Endothelial cell of umbilical vein (primary cell): ENCODE measurements around the gene SEPTIN11. TPM values are rescaled to one million over a fixed set of nuclear protein-coding genes. Genes with fewer than 3 reads are reported as not detected.

Source experiments
- BruUV-seq: library from RNA; stranded (reverse); fragments of 400-500 nt; replicated peaks from 2 replicates; lab custom pipeline; 2021; lab: Mats Ljungman, UMichigan
- CTCF ChIA-PET: fragments of 300-600, 350-600 bp; sonication (Branson Sonifier 250); formaldehyde crosslinking; loops from one replicate; lab custom pipeline; 2021; ENCODE audit warnings: antibody characterized with exemption, inconsistent platforms; lab: Charles Lee
- POLR2A ChIA-PET: fragments of 300-600, 350-600 bp; sonication (Branson Sonifier 250); formaldehyde crosslinking; loops from one replicate; lab custom pipeline; 2021; ENCODE audit warnings: antibody characterized with exemption, inconsistent platforms; lab: Charles Lee
- DNase-seq: peaks from one replicate; pipeline ENCODE4 v3.0.0-alpha.2; 2011; ENCODE audit warnings: low read depth, low spot score
- FAIRE-seq: peaks from 2 replicates; lab custom pipeline; 2011; peaks lifted over from hg19 to GRCh38; lab: Jason Lieb, UNC
- H2AFZ ChIP-seq: 2 replicates; pipeline ENCODE4 v1.6.0; 2012; ENCODE audit warnings: low read depth, low read length, control low read depth, inconsistent platforms
- H3K27ac ChIP-seq: 2 replicates; pipeline ENCODE4 v1.5.1; 2011; ENCODE audit warnings: low read depth, mild to moderate bottlenecking, control low read depth, low read length, moderate library complexity; ENCODE audit not compliant: insufficient read depth
- H3K27me3 ChIP-seq, 2 experiments: 2 replicates each; pipeline versions ENCODE4 v1.6.0 to v1.6.1; 2011; ENCODE audit warnings: low read length in 2 of 2, mixed read lengths in 1 of 2; ENCODE audit not compliant: control insufficient read depth in 2 of 2, insufficient read depth in 2 of 2
- H3K36me3 ChIP-seq, 2 experiments: 2 replicates in 1 of 2; 3 replicates in 1 of 2; pipeline ENCODE4 v1.5.1; 2011; ENCODE audit warnings: low read length in 2 of 2, mild to moderate bottlenecking in 1 of 2, moderate library complexity in 1 of 2; ENCODE audit not compliant: control insufficient read depth in 2 of 2, insufficient read depth in 2 of 2; ENCODE audit errors: extremely low read depth in 1 of 2
- H3K4me1 ChIP-seq: 3 replicates; pipeline ENCODE4 v1.5.1; 2011; ENCODE audit warnings: mild to moderate bottlenecking, low read length; ENCODE audit not compliant: control insufficient read depth, insufficient read depth; ENCODE audit errors: extremely low read depth
- H3K4me2 ChIP-seq: 2 replicates; pipeline ENCODE4 v1.6.1; 2011; ENCODE audit warnings: low read length, control low read depth, mixed read lengths; ENCODE audit not compliant: insufficient read depth
- H3K4me3 ChIP-seq, 3 experiments: fragments of 200-600 bp in 1 of 3; sonication (generic), shearing (Covaris generic) in 1 of 3; replicated peaks in 1 of 3; 2 replicates each; pipeline ENCODE4 v1.5.1; 2011 to 2016; ENCODE audit warnings: control low read depth in 3 of 3, low read length in 3 of 3, mild to moderate bottlenecking in 2 of 3, inconsistent platforms in 1 of 3, low read depth in 1 of 3, moderate library complexity in 1 of 3; ENCODE audit not compliant: insufficient read depth in 1 of 3
- H3K79me2 ChIP-seq: 2 replicates; pipeline ENCODE4 v1.6.0; 2012; ENCODE audit warnings: low read length, inconsistent platforms; ENCODE audit not compliant: control insufficient read depth, insufficient read depth
- H3K9ac ChIP-seq: replicated peaks from 2 replicates; pipeline ENCODE3; 2011; ENCODE audit warnings: low read length, control low read depth; ENCODE audit not compliant: insufficient read depth; ENCODE audit errors: extremely low read depth
- H3K9me1 ChIP-seq: replicated peaks from 3 replicates; pipeline ENCODE4 v1.6.0; 2011; ENCODE audit warnings: mild to moderate bottlenecking, low read length; ENCODE audit not compliant: control insufficient read depth, insufficient read depth; ENCODE audit errors: extremely low read depth
- H3K9me3 ChIP-seq: replicated peaks from 2 replicates; pipeline ENCODE4 v1.5.1; 2012; ENCODE audit warnings: low read length, inconsistent platforms; ENCODE audit not compliant: control insufficient read depth, insufficient read depth
- H4K20me1 ChIP-seq: replicated peaks from 2 replicates; pipeline ENCODE3; 2011; ENCODE audit warnings: mild to moderate bottlenecking, low read length; ENCODE audit not compliant: control insufficient read depth, insufficient read depth; ENCODE audit errors: extremely low read depth
- EZH2 ChIP-seq: IDR thresholded peaks from 2 replicates; pipeline ENCODE4 v1.6.1; 2012; ENCODE audit warnings: borderline replicate concordance, low read depth, mild to moderate bottlenecking, moderate library complexity, low read length, inconsistent platforms; ENCODE audit not compliant: severe bottlenecking
- FOS ChIP-seq: IDR thresholded peaks from 2 replicates; pipeline ENCODE4 v1.6.1; 2011; ENCODE audit warnings: mild to moderate bottlenecking, low read length, moderate library complexity, borderline replicate concordance; ENCODE audit not compliant: insufficient read depth
- GATA2 ChIP-seq: IDR thresholded peaks from 2 replicates; pipeline ENCODE4 v1.7.0; 2011; ENCODE audit warnings: low read depth, mild to moderate bottlenecking, moderate library complexity, mixed read lengths, low read length; ENCODE audit not compliant: insufficient read length, insufficient read depth
- JUN ChIP-seq: IDR thresholded peaks from 2 replicates; pipeline ENCODE4 v1.6.1; 2011; ENCODE audit warnings: borderline replicate concordance, low read depth; ENCODE audit not compliant: insufficient read length, insufficient read depth
- MYC ChIP-seq: IDR thresholded peaks from one replicate; pipeline ENCODE4 v1.6.1; 2011; ENCODE audit warnings: mild to moderate bottlenecking, low read depth, low read length
- POLR2A ChIP-seq: IDR thresholded peaks from 2 replicates; pipeline ENCODE4 v1.6.1; 2012; ENCODE audit warnings: low read depth, mild to moderate bottlenecking, control low read depth, low read length
- POLR2AphosphoS5 ChIP-seq: IDR thresholded peaks from 2 replicates; pipeline ENCODE4 v1.6.1; 2012; ENCODE audit warnings: low read depth, mild to moderate bottlenecking, control low read depth, low read length, moderate library complexity; ENCODE audit not compliant: insufficient read depth
- dilution Hi-C: fragments of 300-500 bp; cut with MboI; formaldehyde crosslinking; loops from one replicate; pipeline ENCODE4 v1.15.0; 2019; ENCODE audit warnings: low sequenced_read_pairs; ENCODE audit not compliant: extremely low pct_ligation_motif_present
- intact Hi-C: fragments of 100-400 bp; cut with micrococcal nuclease; formaldehyde crosslinking; loops from one replicate; pipeline ENCODE4 v1.10.0; 2022
- polyA plus RNA-seq, 4 experiments: library from polyadenylated mRNA; depleted of rRNA in 3 of 4; stranded (reverse) in 3 of 4; unstranded in 1 of 4; fragments of >200 nt; gene quantifications; 2 replicates each; pipeline versions ENCODE4 v1.2.1 to v1.2.3, GENCODE V29; 2011 to 2012; ENCODE audit warnings: missing spikeins in 1 of 4
- total RNA-seq: library from RNA; stranded (reverse); gene quantifications from 2 replicates; pipeline ENCODE4 v1.2.3, GENCODE V29; 2021
- TF ChIP-seq, protein P1 (sequence below): IDR thresholded peaks from 2 replicates; pipeline ENCODE4 v1.6.1; 2011; ENCODE audit not compliant: insufficient read depth, insufficient read length
- TF ChIP-seq, protein P2 (sequence below), 2 donors: IDR thresholded peaks; 1 replicate in 1 of 2; 2 replicates in 1 of 2; pipeline ENCODE4 v1.5.1; 2011; ENCODE audit warnings: low read length in 2 of 2, mild to moderate bottlenecking in 2 of 2, moderate library complexity in 2 of 2, control low read depth in 1 of 2, inconsistent platforms in 1 of 2, low read depth in 1 of 2; ENCODE audit not compliant: insufficient read depth in 1 of 2; ENCODE audit errors: extremely low read depth in 1 of 2

Gene SEPTIN11
- total and polyA plus RNA-seq, 2 donors (not counting 3 experiments of a cell fraction or from before 2014, with no cell fraction given): 69.4 to 202 TPM

DNA sequence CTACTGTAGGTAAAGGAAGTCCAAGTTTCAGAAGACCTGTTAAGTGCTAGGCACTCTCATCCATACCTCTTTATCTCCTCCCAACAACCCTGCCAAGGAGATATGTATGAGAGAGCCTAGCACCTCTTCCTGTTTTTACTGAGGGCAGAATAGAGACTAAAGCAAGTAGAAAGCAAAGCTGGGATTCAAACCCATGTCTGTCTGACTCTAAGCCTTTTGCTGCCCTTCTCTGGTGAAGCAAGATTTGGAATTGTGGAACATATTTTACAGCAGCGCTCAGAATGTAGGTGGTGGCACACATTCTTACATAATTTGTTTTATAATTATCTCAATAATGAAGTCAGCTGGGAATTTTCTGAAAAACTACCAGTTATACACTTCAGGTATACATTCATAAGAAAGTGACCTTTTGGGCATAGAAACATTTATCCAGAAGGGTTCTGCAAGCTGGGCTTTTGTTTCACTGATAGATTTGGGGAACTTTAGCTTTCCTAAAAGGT is 41.7 kb downstream of the SEPTIN11 start:
- no TSS peak for BruUV-seq
- no peak overlapping the region for H3K9ac ChIP-seq
- TF ChIP-seq FOS (no peak), EZH2 (no peak)
- H3K79me2 ChIP-seq: peaks cover 49% of the 10 kb centered on the region
- DNase-seq (no peak), FAIRE-seq (no peak)
- POLR2A ChIA-PET: no interaction called here
- H4K20me1 ChIP-seq: no peaks in the 10 kb centered on the region
- no peak overlapping the region for H3K27ac ChIP-seq
- intact Hi-C loops (no loop called here), dilution Hi-C loops (no loop called here)
- CTCF ChIA-PET: interaction anchor here (1.2 kb wide), 1 partner anchor 8 kb away, joined by 5 read pairs; no protein-coding TSS in a partner anchor
- H2AFZ ChIP-seq: no peak overlapping the region
- no peaks in the 10 kb centered on the region for H3K36me3 ChIP-seq
- no peak overlapping the region for H3K4me2 ChIP-seq
- H3K4me3 ChIP-seq: no peak overlapping the region
- H3K4me1 ChIP-seq: peaks cover 2% of the 10 kb centered on the region
- H3K9me1 ChIP-seq: no peaks in the 10 kb centered on the region
- no peaks in the 10 kb centered on the region for H3K9me3 ChIP-seq
- H3K27me3 ChIP-seq: no peaks in the 10 kb centered on the region

DNA sequence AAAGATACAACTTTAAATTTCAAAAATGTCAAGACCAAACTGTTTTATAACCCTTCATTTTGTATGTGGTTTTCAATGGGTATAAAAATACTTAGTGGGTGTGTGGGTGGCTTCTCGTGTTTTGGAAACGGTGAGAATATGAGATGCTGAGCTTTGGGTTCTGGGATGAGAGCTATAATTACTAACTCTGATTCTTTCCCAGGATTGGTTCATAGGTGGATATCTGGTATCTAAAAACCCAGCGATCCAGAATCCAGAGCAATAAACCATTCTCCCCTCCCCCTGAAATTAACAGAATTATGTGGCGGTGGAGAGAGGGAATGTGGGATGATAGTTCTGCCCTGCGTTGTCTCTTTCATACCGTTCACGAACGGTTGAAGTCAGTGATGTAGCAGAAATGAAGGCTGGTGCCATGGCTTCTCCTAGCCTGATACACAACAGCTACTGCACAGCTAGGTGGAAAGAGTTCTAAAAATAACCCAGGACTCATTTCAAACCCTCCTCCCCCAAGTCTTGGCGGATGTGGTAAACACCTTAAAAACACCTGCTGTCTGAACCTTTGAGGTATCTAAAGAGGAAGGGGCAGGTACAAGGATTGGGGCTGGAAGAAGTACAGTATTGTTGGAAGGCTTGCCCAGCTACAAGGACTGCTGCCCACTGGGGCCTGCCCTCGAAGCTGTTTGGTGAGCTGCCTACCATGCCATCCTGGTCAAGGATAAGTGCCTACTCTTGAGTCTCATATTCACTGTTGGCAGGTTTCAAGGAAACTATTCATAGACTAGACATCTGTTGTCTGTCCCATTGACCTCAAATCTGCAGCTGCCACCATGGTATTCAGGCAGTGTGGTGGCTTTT is 44.5 kb downstream of the SEPTIN11 start:
- intact Hi-C loops: no loop called here
- ChIA-PET POLR2A (no interaction called here), CTCF (interaction anchor here (1.1 to 1.8 kb wide), 2 partner anchors 9 to 14 kb away, joined by 4 read pairs; no protein-coding TSS in a partner anchor)
- no peak overlapping the region for H3K27ac ChIP-seq
- dilution Hi-C loops: no loop called here
- H3K36me3 ChIP-seq: peaks cover 7 to 12% of the 10 kb centered on the region in 2 experiments
- no peak overlapping the region for H2AFZ ChIP-seq
- no peaks in the 10 kb centered on the region for H3K9me3 ChIP-seq
- no peak for TF ChIP-seq EZH2
- TF ChIP-seq FOS: no peak
- TF ChIP-seq, protein P1, sequence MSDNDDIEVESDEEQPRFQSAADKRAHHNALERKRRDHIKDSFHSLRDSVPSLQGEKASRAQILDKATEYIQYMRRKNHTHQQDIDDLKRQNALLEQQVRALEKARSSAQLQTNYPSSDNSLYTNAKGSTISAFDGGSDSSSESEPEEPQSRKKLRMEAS: no peak
- no peak for TF ChIP-seq MYC
- TF ChIP-seq JUN: no peak
- TF ChIP-seq, protein P2, sequence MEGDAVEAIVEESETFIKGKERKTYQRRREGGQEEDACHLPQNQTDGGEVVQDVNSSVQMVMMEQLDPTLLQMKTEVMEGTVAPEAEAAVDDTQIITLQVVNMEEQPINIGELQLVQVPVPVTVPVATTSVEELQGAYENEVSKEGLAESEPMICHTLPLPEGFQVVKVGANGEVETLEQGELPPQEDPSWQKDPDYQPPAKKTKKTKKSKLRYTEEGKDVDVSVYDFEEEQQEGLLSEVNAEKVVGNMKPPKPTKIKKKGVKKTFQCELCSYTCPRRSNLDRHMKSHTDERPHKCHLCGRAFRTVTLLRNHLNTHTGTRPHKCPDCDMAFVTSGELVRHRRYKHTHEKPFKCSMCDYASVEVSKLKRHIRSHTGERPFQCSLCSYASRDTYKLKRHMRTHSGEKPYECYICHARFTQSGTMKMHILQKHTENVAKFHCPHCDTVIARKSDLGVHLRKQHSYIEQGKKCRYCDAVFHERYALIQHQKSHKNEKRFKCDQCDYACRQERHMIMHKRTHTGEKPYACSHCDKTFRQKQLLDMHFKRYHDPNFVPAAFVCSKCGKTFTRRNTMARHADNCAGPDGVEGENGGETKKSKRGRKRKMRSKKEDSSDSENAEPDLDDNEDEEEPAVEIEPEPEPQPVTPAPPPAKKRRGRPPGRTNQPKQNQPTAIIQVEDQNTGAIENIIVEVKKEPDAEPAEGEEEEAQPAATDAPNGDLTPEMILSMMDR (IDR thresholded peaks at IDR 0.05; ENCODE audit: extremely low read depth in 1 of 2, insufficient read depth in 1 of 2, low read depth in 1 of 2, low read length in 2 of 2): no peak
- no peak for TF ChIP-seq GATA2
- TF ChIP-seq POLR2AphosphoS5: no peak
- TF ChIP-seq POLR2A: no peak
- H3K4me1 ChIP-seq: peaks cover 2% of the 10 kb centered on the region
- peaks cover 24% of the 10 kb centered on the region for H3K79me2 ChIP-seq
- no peaks in the 10 kb centered on the region for H3K9me1 ChIP-seq
- no peaks in the 10 kb centered on the region for H3K27me3 ChIP-seq
- no peak overlapping the region for H3K9ac ChIP-seq
- no TSS peak for BruUV-seq
- no peaks in the 10 kb centered on the region for H4K20me1 ChIP-seq
- H3K4me3 ChIP-seq: no peak overlapping the region
- H3K4me2 ChIP-seq: no peak overlapping the region
- FAIRE-seq (no peak), DNase-seq (no peak)
